HG02840 (cell line): ENCODE measurements around the gene BAIAP2L1.
A peak's percentile ranks its signal among the peaks of the same experiment; 100 is the strongest.
"Not testable (repeated sequence)": the region's sequence is repeated elsewhere in the genome, so short reads cannot be mapped to it uniquely, and the experiment has no call there.

Source experiments
- ATAC-seq: cut with Tn5 transposase; IDR thresholded peaks from one replicate; pipeline ENCODE4 v1.9.1; 2021; ENCODE audit warnings: mild to moderate bottlenecking, moderate library complexity, moderate number of reproducible peaks; ENCODE audit not compliant: unreplicated experiment, low FRiP score

Gene BAIAP2L1, protein sequence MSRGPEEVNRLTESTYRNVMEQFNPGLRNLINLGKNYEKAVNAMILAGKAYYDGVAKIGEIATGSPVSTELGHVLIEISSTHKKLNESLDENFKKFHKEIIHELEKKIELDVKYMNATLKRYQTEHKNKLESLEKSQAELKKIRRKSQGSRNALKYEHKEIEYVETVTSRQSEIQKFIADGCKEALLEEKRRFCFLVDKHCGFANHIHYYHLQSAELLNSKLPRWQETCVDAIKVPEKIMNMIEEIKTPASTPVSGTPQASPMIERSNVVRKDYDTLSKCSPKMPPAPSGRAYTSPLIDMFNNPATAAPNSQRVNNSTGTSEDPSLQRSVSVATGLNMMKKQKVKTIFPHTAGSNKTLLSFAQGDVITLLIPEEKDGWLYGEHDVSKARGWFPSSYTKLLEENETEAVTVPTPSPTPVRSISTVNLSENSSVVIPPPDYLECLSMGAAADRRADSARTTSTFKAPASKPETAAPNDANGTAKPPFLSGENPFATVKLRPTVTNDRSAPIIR

DNA sequence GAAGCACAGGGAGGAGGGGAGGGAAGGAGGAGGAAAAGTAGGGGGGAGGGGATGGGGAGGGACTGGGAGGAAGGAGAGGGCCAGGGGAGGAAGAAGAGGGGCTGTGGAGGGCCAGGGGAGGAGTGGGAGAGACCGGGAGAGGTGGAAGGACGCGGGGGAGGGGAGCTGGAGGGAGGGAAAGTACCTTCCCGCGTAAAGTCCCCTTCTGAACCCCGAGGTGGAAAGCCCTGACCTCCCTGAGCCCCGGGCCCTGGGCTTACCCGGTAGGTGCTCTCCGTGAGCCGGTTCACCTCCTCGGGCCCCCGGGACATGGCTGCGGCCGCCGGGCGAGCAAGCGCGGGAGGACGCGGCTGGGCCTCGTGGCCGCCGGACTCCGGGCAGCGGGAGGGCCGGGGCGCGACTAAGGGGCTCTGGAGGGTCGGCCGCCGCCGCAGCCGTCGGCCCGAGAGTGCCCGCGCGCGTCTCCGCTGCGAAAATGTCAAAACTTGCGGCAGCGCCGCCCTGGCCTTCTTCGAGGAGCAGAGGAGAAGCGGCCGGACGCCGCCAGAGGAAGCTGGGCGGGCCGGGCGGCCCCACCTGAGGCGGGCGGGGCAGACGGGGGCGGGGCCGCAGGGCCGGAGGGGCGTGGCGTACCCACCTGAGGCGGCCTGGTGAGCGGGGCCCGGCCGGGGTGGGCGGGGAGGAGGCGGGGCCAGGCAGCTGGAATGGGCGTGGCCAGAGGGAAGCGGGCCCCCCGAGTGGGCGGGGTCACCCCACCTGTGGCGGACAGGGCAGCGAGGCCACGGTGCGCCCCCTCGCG is at the start of gene BAIAP2L1:
TSS of gene BAIAP2L1 (minus strand) at position 549 of the 799 bp plus-strand sequence. CDS start at position 311, 238 bp downstream.
- ATAC-seq: peak; percentile 69

DNA sequence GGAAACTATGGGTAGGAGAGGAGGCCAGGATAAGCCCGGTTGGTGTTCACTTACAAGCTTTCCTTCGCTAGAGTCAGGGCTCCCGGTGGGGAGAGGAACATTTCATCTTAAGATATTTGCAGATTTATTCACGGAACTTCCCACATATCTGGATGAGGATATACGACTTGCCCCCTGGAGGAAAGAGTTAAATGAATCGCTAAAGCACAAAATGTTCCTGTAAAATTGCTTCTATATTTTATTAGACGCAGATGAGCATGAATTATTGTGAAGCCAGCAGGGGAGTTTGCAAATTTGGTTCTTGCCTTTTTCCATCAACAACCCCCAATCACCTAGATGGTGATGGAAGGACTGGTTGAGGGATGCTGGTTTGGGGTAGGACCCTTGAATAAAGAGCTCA is 47.9 kb upstream of the BAIAP2L1 start:
- ATAC-seq: no peak

DNA sequence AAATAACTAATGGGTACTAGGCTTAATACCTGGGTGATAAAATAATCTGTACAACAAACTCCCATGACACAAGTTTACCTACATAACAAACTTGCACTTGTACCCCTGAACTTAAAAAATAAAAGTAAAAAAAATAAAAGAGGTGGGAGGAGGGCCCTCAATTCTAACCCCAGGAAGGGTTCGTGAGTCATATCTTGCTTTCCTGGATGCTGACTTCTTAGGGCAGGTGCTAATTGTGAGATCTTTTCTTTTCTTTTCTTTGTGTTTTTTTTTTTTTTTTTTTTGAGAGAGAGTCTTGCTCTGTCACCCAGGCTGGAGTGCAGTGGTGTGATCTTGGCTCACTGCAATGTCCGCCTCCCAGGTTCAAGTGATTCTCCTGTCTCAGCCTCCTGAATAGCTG is 40.1 kb upstream of the BAIAP2L1 start:
- not testable (repeated sequence) for ATAC-seq

DNA sequence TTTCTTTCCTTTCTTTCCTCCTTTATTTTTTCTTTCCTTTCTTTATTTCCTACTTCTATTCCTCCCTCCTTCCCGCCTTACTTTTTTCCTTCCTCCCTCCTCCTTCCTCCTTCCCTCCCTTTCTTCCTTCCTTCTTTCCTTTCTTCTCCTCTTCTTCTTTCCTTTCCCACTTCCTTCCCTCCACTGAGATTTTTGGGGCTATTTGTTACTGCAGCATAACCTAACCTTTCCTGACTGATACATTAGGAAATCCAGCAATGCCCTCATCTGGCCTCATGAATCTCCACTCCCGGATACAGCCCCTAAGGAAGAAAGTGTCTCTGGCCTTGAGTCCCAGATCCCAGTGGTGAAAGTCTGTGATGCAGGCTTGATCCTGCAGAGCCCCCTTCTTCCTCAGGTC is 38.6 kb upstream of the BAIAP2L1 start:
- ATAC-seq: no peak

DNA sequence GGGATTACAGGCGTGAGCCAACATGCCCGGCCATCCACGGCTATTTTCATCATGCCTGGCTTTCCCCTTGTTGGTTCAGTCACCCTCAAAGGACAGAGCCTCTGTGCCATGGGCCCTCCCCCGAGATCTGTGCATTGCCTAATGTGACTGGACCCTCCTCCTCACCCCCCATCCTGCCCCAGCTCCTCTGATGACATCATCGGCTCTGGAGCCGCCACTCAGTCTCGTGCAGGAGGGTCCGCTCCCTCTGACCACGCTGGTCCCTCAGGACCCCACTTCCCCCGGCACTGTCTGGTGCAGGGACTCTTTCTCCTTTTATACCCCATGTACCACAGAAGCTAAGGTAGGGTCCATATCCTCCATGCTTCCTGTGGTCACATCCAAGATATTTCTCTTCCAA is 33.2 kb upstream of the BAIAP2L1 start:
- ATAC-seq: no peak

DNA sequence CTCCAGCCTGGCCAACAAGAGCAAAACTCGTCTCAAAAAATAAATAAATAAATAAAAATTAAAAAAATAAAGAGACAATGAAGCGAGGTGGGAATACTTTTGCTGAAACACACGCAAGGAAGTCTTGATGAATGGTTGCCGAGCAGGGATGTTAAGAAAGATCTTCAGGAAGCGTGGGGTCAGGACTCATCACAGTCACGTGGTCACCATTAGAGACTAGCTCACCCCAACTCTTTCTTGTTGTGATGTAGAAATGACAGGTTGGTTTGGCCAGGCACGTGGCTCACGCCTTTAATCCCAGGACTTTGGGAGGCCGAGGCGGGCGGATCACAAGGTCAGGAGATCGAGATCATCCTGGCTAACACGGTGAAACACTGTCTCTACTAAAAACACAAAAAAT is 28.9 kb upstream of the BAIAP2L1 start:
- no peak for ATAC-seq

DNA sequence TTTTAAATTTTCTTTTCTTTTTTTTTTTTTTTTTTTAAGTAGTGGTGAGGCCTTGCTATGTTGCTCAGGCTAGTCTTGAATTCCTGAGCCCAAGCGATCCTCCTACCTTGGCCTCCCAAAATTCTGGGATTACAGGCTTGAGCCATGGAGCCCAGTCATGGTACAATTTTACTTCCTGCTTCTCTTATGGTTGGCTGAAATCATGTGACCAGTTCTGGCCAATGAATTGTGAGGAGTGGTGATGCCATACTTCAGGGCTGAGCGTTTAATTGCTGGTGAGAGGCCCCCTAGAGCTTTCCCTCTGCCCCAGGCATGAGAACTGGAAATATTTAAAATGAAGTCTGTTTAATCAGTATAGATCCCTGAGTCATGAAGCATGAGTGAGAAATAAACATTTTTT is 22.2 kb upstream of the BAIAP2L1 start:
- no peak for ATAC-seq

DNA sequence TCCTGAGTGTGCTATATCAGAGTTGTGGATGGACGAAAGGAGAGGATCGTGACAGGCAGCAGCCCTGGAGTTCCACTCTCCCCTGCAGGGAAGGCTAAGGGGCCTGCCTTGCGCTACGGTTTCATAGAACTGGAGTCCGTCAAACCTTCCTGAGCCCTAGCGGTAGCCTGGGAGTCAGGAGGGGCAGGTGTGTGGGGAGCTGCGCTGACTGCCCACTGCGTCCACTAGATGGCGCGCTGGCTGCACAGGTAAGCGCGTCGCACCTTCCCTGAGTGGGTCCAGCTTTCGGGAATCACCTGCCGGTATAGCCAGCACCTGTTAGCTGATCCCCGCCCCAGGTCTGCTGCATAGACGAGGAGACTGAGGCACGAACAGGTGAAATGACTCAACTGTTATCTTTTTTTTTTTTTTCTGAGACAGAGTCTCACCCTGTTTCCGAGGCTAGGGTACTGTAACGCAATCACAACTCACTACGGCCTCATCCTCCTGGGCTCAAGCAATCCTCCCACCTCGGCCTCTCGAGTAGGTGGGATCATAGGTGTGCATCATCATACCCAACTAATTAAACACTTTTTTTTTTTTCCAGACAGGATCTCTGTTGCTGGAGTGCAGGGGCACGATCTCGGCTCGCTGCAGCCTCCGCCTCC is 20.2 kb upstream of the BAIAP2L1 start:
- ATAC-seq: no peak

DNA sequence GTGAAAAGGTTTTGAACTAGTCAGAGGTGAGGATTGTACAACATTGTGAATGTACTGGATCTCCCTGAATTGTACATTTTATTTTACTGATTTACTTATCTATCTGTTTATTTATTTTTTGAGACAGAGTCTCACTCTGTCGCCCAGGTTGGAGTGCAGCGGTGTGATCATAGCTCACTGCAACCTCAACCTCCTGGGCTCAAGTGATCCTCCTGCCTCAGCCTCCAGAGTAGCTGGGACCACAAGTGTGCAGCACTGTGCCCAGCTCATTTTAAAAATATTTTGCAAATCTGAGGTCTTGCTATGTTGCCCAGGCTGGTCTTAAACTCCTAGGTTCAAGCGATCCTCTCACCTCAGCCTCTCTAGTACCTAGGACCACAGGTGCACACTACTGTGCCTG is 19.1 kb upstream of the BAIAP2L1 start:
- ATAC-seq: not testable (repeated sequence)

DNA sequence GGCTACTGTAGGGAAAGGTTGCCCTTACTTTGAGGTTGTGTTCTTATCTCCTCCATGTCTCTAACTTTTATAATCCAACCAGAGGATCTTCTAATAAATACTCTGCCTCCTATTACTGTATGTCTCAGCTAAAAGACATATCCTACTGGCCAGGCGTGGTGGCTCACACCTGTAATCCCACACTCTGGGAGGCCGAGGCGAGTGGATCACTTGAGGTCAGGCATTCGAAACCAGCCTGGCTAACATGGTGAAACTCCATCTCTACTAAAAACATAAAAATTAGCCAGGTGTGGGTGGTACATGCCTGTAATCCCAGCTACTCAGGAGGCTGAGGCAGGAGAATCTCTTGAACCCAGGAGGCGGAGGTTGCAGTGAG is 18.4 kb upstream of the BAIAP2L1 start:
- not testable (repeated sequence) for ATAC-seq

DNA sequence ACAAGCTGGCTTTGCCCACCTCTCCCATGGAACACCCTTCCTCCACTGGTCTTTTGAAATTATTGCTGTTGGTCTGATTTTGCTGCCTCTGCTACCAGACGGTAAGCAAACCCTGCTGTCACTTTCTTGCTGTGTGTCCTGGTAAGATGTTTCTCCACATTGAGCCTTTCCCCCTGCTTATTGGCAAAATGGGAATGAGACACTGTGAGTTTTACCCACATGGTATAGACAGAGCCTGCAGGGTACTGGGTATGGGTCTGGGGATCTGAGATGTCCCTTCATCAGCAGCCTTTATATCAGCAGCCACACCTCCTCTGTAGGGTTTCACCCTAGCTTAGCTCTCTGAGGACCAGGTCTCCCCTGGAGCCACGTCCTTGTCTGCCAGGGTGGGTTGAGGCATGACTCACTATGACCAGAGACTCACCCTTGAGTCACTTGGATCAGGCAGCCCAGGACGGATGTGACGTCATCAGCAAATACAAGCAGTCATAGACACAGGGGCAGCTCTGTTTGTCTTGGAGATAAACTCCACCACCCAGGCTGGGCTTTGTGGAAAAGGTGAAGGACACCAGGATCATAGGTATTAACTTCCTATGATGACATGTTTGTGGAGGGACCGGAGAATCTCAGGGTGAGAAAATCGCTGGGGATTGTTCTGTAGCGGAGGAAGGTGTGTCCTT is 17.9 kb upstream of the BAIAP2L1 start:
- ATAC-seq: no peak

DNA sequence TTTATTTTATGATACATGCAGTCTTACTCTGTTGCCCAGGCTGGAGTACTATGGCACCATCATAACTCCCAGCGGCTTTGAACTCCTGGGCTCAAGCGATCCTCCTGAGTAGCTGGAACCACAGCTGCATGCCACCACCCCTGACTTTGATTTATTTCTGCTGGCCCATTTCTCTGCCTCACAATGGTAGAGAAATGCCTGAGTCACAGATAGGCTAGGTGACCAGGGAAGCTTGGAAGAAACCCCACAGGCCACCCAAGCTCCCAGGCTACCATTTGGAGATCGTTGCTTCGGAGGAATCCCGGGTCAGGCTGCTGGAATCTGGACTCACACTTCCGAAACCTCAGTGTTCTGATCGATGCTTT is 17.4 kb upstream of the BAIAP2L1 start:
- no peak for ATAC-seq

DNA sequence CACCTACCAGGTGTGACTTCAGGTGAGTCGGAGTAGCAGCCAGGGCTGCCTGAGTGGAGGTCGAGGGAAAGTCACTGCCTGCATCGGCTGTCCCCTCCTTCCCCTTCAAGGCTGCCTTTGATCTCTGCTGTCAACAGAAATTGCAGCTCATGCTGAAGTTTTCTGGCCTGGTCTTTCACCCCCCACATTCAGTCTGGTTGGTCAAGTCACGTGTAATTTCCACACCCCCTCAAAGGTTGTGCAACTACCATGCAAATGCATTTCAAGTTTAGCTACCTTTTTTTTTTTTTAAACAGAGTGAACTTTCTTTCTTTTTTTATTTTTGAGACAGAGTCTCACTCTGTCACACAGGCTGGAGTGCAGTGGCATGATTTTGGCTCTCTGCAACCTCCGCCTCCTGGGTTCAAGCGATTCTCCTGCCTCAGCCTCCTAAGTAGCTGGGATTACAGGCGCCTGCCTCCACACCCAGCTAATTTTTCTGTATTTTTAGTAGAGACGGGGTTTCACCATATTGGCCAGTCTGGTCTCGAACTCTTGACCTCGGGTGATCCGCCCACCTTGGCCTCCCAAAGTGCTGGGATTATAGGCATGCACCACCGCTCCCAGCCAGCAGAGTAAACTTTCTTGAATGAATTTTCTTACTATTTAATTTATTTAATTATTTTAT is 16.8 kb upstream of the BAIAP2L1 start:
- ATAC-seq: not testable (repeated sequence)

DNA sequence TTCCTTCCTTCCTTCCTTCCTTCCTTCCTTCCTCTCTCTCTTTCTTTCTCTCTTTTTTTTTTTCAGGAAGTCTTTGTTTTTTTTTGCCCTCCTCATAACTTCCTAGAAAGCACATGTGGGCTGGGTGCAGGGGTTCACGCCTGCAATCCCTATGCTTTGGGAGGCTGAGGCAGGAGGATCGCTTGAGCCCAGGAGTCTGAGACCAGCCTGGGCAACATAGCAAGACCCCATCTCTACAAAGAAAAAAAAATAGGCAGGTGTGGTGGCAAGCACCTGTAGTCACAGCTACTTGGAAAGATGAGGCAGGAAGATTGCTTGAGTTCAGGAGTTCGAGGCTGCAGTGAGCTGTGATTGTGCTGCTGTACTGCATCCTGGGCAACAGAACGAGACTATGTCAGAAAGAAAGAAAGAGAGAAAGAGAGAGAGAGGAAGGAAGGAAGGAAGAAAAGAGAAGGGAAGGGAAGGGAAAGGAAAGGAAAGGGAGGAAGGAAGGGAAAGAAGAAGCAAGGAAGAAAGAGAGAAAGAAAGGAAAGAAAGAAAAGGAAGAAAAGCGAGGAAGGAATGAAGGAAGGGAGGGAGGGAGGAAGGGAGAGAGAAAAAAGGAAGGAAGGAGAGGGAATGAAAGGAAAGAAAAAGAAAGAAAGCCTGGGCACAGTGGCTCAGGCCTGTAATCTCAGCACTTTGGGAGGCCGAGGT is 13.5 kb upstream of the BAIAP2L1 start:
- no peak for ATAC-seq

DNA sequence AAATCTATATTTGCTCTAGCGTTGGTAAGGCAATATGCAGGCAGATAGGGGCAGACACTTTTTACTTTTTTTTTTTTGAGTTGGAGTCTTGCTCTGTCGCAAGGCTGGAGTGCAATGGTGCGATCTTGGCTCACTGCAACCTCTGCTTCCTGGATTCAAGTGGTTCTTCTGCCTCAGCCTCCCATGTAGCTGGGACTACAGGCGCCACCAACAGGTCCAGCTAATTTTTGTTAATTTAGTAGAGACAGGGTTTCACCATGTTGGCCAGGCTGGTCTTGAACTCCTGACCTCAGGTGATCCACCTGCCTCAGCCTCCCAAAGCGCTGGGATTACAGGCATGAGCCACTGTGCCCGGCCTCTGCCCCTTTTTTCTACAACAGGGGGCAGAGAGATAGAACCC is 12.8 kb upstream of the BAIAP2L1 start:
- not testable (repeated sequence) for ATAC-seq

DNA sequence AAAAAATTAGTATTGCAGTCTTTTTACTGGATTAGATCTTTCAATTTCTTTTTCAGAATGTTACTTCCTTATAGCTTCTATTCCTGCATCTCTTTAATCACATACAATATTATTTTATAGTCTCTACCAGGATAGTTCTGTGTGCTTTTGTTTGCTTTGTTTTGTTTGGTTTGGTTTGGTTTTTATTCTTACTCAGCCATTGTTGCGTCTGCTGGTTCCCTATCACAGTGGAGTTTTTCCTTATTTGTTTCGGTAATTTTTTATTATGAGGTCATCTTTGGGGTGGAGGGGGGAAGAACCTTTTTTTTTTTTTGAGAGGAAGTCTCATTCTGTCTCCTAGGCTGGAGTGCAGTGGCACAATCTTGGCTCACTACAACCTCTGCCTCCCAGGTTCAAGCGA is 9.0 kb upstream of the BAIAP2L1 start:
- ATAC-seq: no peak

DNA sequence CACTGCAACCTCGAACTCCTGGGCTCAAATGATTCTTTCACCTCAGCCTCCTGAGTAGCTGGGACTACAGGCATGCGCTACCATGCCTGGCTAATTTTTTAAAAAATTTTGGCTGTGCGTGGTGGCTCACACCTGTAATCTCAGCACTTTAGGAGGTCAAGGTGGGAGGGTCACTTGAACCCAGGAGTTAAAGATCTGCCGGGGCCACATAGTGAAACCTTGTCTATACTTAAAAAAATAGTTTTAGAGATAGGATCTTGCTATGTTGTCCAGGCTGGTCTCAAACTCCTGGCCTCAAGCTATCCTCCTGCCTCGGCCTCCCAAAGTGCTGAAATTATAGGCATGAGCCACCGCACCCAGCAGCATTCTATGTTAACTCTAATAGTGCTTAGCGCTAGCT is 7.3 kb upstream of the BAIAP2L1 start:
- ATAC-seq: not testable (repeated sequence)

DNA sequence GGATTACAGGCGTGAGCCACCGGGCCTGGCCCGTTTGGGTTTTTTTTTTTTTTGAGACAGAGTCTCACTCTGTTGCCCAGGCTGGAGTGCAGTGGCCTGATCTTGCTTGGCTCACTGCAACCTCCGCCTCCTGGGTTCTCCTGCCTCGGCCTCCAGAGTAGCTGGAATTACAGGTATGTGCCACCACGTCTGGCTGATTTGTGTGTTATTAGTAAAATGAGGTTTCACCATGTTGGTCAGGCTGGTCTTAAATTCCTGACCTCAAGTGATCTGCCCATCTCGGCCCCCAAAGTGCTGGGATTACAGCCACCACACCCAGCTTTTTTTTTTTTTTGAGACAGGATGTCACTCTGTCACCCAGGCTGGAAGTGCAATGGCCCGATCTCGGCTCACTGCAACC is 5.9 kb upstream of the BAIAP2L1 start:
- no peak for ATAC-seq

DNA sequence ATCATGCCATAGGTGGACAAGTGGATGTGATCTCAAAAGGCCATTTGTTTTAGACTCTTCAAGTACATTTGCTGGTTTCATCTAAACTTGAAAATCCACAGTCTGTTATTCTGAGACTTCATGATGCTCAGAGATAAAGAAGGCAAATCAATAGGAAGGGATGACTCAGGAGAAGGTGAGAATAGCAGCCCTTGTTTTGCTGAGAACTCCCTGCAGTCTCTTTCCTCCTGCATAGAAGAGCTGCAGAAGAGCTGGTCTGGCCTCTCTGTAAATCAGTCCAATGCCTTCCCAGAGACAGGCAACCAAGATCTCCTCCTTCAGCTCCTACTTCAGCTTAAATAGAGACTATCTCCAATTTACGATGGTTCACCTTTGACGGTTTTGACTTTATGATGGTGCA is 4.0 kb upstream of the BAIAP2L1 start:
- ATAC-seq: no peak
